ENCODE results near the gene TMEM259. TPM values are rescaled to one million over a fixed set of nuclear protein-coding genes. Genes with fewer than 3 reads are reported as not detected.

The TMEM259 gene
- total and polyA plus RNA-seq, 7 donors = 67.1 to 133 (median 88.8) TPM

- Histone ChIP-seq H3K4me3 (no peak overlapping the region), H3K27ac (no peak overlapping the region), H3K4me1 (no peaks in the 10 kb centered on the region), H3K27me3 (ENCODE audit: insufficient read depth in 3 of 3, low read length in 2 of 3) (no peaks in the 10 kb centered on the region), H3K36me3 (ENCODE audit: insufficient read depth in 1 of 2, low read depth in 1 of 2) (peaks cover 0 to 53% of the 10 kb centered on the region in 2 donors), H3K9me3 (peaks cover 33% of the 10 kb centered on the region)
- no peak for ATAC-seq
- WGBS, 3 donors = 47 to 51% (median 49%) methylated on average over 3 of the region's 3 CpGs
- no peak for TF ChIP-seq CTCF (IDR thresholded peaks at IDR 0.05)
- no peak for DNase-seq
- intact Hi-C loops (cut with DNase I) = no loop called here
Observed at GRCh38 chr19:1057176-1057855, 36.4 kb upstream of the TMEM259 start.

GRCh38 chr19:1055886-1056620, 35.1 kb upstream of the TMEM259 start:
- Histone ChIP-seq H3K9me3 (peaks cover 33% of the 10 kb centered on the region), H3K36me3 (ENCODE audit: insufficient read depth in 1 of 2, low read depth in 1 of 2) (peaks cover 0 to 53% of the 10 kb centered on the region in 2 donors), H3K4me3 (no peak overlapping the region), H3K27me3 (ENCODE audit: insufficient read depth in 3 of 3, low read length in 2 of 3) (no peaks in the 10 kb centered on the region), H3K27ac (no peak overlapping the region), H3K4me1 (no peaks in the 10 kb centered on the region)
- DNase-seq = peak in 1 of 2 donors; percentile 48
- TF ChIP-seq CTCF (IDR thresholded peaks at IDR 0.05) = no peak
- peak in 1 of 4 donors; percentile 22 for ATAC-seq
- 96 to 98% (median 97%) methylated on average over 18 to 20 of the region's 20 CpGs for WGBS, 3 donors
- intact Hi-C loops (cut with DNase I) = no loop called here

GRCh38 chr19:1055028-1055425, 34.1 kb upstream of the TMEM259 start:
- ATAC-seq = no peak
- DNase-seq = no peak
- peaks cover 33% of the 10 kb centered on the region for H3K9me3 ChIP-seq
- H3K27ac ChIP-seq = no peak overlapping the region
- peaks cover 0 to 53% of the 10 kb centered on the region in 2 donors for H3K36me3 ChIP-seq (ENCODE audit: insufficient read depth in 1 of 2, low read depth in 1 of 2)
- H3K4me1 ChIP-seq = no peaks in the 10 kb centered on the region
- no peak for TF ChIP-seq CTCF (IDR thresholded peaks at IDR 0.05)
- intact Hi-C loops (cut with DNase I) = no loop called here
- H3K27me3 ChIP-seq (ENCODE audit: insufficient read depth in 3 of 3, low read length in 2 of 3) = no peaks in the 10 kb centered on the region
- 94 to 96% (median 94%) methylated on average over 14 of the region's 14 CpGs for WGBS, 3 donors
- no peak overlapping the region for H3K4me3 ChIP-seq

- ATAC-seq (no peak), DNase-seq (no peak)
- H3K36me3 ChIP-seq (ENCODE audit: insufficient read depth in 1 of 2, low read depth in 1 of 2) = peaks cover 0 to 49% of the 10 kb centered on the region in 2 donors
- WGBS, 3 donors = 89 to 92% (median 92%) methylated on average over 23 to 28 of the region's 28 CpGs
- no peak overlapping the region for H3K4me3 ChIP-seq
- TF ChIP-seq CTCF (IDR thresholded peaks at IDR 0.05) = no peak
- peaks cover 33% of the 10 kb centered on the region for H3K9me3 ChIP-seq
- no peak overlapping the region for H3K27ac ChIP-seq
- intact Hi-C loops (cut with DNase I) = no loop called here
- H3K4me1 ChIP-seq = no peaks in the 10 kb centered on the region
- H3K27me3 ChIP-seq (ENCODE audit: insufficient read depth in 3 of 3, low read length in 2 of 3) = no peaks in the 10 kb centered on the region
Observed at GRCh38 chr19:1054102-1055027, 33.4 kb upstream of the TMEM259 start.
